BE2C (cell line): ENCODE data around the gene TMEM271.

Experiments
- DNase-seq: peaks from one replicate; pipeline ENCODE4 v3.0.0-alpha.2; 2020
- H3K27me3 ChIP-seq: fragments of 250-450 bp; sonication (Bioruptor Pico); 2 replicates; pipeline ENCODE4 v1.5.1; 2020; ENCODE audit warnings: mild to moderate bottlenecking
- H3K36me3 ChIP-seq: fragments of 250-450 bp; sonication (Bioruptor Pico); 2 replicates; pipeline ENCODE4 v1.5.1; 2020; ENCODE audit warnings: mild to moderate bottlenecking
- H3K4me1 ChIP-seq: fragments of 250-450 bp; sonication (Bioruptor Pico); 2 replicates; pipeline ENCODE4 v1.5.1; 2020
- H3K4me3 ChIP-seq: 2 replicates; pipeline ENCODE4 v1.5.1; 2011; ENCODE audit warnings: low read depth, low read length
- H3K9me3 ChIP-seq: fragments of 250-450 bp; sonication (Bioruptor Pico); 2 replicates; pipeline ENCODE4 v1.5.1; 2020
- TF ChIP-seq, protein P1 (sequence below): IDR thresholded peaks from 2 replicates; pipeline ENCODE4 v1.5.1; 2012; ENCODE audit warnings: mild to moderate bottlenecking, low read depth, low read length

TMEM271 gene

GRCh38 chr4:576991-577498, 950 bp upstream of the TMEM271 start:
- peaks cover 23% of the 10 kb centered on the region for H3K27me3 ChIP-seq
- H3K4me3 ChIP-seq: no peak overlapping the region
- H3K36me3 ChIP-seq: no peaks in the 10 kb centered on the region

GRCh38 chr4:575281-576141, 584 bp downstream of the TMEM271 start:
- Histone ChIP-seq H3K36me3 (no peaks in the 10 kb centered on the region), H3K27me3 (peaks cover 23% of the 10 kb centered on the region), H3K4me1 (no peaks in the 10 kb centered on the region), H3K9me3 (no peaks in the 10 kb centered on the region), H3K4me3 (no peak overlapping the region)
- DNase-seq: no peak
- TF ChIP-seq, protein P1, sequence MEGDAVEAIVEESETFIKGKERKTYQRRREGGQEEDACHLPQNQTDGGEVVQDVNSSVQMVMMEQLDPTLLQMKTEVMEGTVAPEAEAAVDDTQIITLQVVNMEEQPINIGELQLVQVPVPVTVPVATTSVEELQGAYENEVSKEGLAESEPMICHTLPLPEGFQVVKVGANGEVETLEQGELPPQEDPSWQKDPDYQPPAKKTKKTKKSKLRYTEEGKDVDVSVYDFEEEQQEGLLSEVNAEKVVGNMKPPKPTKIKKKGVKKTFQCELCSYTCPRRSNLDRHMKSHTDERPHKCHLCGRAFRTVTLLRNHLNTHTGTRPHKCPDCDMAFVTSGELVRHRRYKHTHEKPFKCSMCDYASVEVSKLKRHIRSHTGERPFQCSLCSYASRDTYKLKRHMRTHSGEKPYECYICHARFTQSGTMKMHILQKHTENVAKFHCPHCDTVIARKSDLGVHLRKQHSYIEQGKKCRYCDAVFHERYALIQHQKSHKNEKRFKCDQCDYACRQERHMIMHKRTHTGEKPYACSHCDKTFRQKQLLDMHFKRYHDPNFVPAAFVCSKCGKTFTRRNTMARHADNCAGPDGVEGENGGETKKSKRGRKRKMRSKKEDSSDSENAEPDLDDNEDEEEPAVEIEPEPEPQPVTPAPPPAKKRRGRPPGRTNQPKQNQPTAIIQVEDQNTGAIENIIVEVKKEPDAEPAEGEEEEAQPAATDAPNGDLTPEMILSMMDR: no peak

More at GRCh38 chr4:576991-577498, 950 bp upstream of the TMEM271 start:
- H3K4me1 ChIP-seq: no peaks in the 10 kb centered on the region
- TF ChIP-seq, protein P1: no peak
- no peak for DNase-seq
- peaks cover 3% of the 10 kb centered on the region; the same call in 1 of the 2 replicates for H3K9me3 ChIP-seq

DNA sequence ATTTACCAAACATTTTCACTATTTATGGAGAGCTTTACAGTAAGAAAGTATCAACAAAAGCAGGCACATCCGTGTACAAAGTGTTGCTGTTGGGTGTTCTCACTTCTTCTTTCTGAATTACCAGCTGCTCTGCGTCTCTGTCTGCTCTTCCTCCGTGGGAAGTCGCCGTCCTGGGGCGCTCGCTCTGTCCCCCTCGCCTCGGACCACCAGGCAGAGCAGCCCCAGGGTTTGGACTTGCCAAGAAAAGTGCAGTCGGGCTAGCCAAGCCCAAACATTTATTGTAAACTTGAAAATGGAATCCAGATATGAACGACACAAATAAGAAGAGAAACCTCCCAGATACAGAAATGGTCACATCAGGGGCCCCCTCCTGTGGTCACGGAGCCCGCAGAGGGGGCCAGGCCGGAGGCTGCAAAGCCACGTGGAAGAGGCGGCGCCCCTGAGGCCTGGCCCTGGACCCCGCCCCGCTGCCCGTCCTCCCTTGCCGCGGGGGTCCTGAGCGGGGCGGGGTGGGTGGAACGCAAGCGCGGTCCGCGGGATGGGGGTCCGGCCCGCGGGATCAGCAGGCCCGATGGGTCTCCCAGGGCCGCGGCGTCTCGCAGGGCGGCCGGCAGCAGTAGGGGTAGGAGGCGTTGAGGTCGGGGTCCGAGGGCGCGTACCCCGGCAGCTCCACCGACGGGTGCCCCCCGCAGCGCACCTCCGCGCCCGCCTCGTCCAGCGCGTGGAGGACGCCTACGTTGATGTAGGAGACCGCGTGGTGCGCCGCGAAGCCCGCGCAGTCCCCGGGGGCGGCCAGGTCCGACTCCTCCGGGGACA, 1.5 kb downstream of the TMEM271 start:
- Histone ChIP-seq H3K9me3 (no peaks in the 10 kb centered on the region), H3K27me3 (peaks cover 19% of the 10 kb centered on the region), H3K4me3 (no peak overlapping the region), H3K4me1 (no peaks in the 10 kb centered on the region), H3K36me3 (no peaks in the 10 kb centered on the region)
- no peak for DNase-seq
- TF ChIP-seq, protein P1: no peak

DNA sequence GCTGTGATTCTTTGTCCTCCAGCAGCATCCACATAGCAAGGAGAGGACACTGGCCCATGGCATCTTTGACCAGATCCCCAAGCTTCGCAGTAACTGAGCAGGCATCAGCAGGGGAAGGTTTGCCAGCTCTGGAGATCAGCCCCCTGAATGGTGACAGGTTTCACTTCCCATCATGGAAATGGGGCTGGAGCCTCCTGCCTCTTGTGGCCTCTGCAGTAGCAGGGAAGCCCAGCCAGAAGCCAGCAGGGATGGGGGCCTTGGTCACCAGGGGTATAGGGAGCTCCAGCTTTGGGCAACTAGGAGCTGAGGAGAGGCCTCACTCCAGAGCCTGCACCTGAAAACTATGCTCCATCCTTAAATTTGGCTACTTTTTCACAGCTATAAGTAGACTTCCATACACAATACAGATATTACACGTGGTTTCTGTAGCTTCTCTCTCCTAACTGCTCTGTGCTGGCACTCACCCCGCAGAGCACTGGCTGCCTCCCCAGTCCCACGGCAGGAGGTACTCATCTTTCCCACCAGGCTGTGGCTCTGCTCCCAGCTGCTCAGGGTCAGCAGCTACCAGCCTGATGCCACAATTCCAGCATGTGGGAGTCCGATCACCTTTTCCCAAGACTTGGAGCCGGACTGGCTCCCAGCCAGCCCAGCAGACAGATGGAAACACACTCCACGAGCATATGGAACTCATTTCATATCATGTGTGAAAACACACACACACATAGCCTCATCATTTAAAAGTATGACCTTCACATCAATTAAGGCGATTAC, 2.8 kb downstream of the TMEM271 start:
- H3K36me3 ChIP-seq: no peaks in the 10 kb centered on the region
- TF ChIP-seq, protein P1: no peak
- DNase-seq: no peak
- H3K4me3 ChIP-seq: no peak overlapping the region
- H3K27me3 ChIP-seq: peaks cover 19% of the 10 kb centered on the region
- H3K9me3 ChIP-seq: no peaks in the 10 kb centered on the region
- no peaks in the 10 kb centered on the region for H3K4me1 ChIP-seq

GRCh38 chr4:572594-572993, 3.5 kb downstream of the TMEM271 start:
- H3K9me3 ChIP-seq: no peaks in the 10 kb centered on the region
- TF ChIP-seq, protein P1: no peak
- DNase-seq: no peak
- peaks cover 19% of the 10 kb centered on the region for H3K27me3 ChIP-seq
- no peak overlapping the region for H3K4me3 ChIP-seq
- no peaks in the 10 kb centered on the region for H3K4me1 ChIP-seq
- H3K36me3 ChIP-seq: no peaks in the 10 kb centered on the region
